ENCODE data around the gene PRND.

PRND gene

GRCh38 chr20:4775322-4776078 lies 53.8 kb downstream of the PRND start:
- ATAC-seq = no peak
- no peak for TF ChIP-seq ESRRG (CRISPR knock-in tag; IDR thresholded peaks at IDR 0.05)
- no peak for TF ChIP-seq POU6F1 (CRISPR knock-in tag; IDR thresholded peaks at IDR 0.05; ENCODE audit: borderline replicate concordance, low read depth)
- TF ChIP-seq ZC3H10 (CRISPR knock-in tag; IDR thresholded peaks at IDR 0.05) = no peak
- no peak for TF ChIP-seq CSDC2 (CRISPR knock-in tag; IDR thresholded peaks at IDR 0.05)

- TF ChIP-seq ARNTL (CRISPR knock-in tag; IDR thresholded peaks at IDR 0.05; ENCODE audit: borderline replicate concordance, low read depth) (no peak), BACH2 (CRISPR knock-in tag; IDR thresholded peaks at IDR 0.05; ENCODE audit: borderline replicate concordance) (no peak), ZFP3 (CRISPR knock-in tag; IDR thresholded peaks at IDR 0.05) (no peak), ZFP30 (CRISPR knock-in tag; IDR thresholded peaks at IDR 0.05) (no peak), TCF4 (CRISPR knock-in tag; IDR thresholded peaks at IDR 0.05; ENCODE audit: borderline replicate concordance) (no peak), TSHZ2 (CRISPR knock-in tag; IDR thresholded peaks at IDR 0.05) (no peak), TOX (CRISPR knock-in tag; IDR thresholded peaks at IDR 0.05; ENCODE audit: borderline replicate concordance) (no peak), CREB5 (CRISPR knock-in tag; IDR thresholded peaks at IDR 0.05; ENCODE audit: low read depth) (no peak), ZNF565 (CRISPR knock-in tag; conservative IDR thresholded peaks at IDR 0.05; ENCODE audit: low read depth) (no peak), GLIS3 (CRISPR knock-in tag; IDR thresholded peaks at IDR 0.05) (no peak), ZNF8 (CRISPR knock-in tag; IDR thresholded peaks at IDR 0.05) (no peak), OSR1 (CRISPR knock-in tag; IDR thresholded peaks at IDR 0.05) (no peak), ISL1 (CRISPR knock-in tag; IDR thresholded peaks at IDR 0.05) (no peak)
- no peak for ATAC-seq
Observed at GRCh38 chr20:4776079-4776630, 54.4 kb downstream of the PRND start.

All from SK-N-SH treated with all-trans-retinoic acid at 6 μM for 48 hours (cell line).